WTC11 (cell line): ENCODE measurements around the gene TMEM245.

Source experiments
- ATF1 ChIP-seq: sonication (generic); formaldehyde crosslinking; IDR thresholded peaks from 2 replicates; pipeline ENCODE4 v1.8.1; 2023; ENCODE audit warnings: mild to moderate bottlenecking, moderate library complexity, missing genetic modification reagents
- CREM ChIP-seq: sonication (generic); formaldehyde crosslinking; IDR thresholded peaks from 2 replicates; pipeline ENCODE4 v1.8.1; 2022; ENCODE audit warnings: mild to moderate bottlenecking, missing genetic modification reagents, moderate library complexity
- ETV6 ChIP-seq: sonication (generic); formaldehyde crosslinking; IDR thresholded peaks from 2 replicates; pipeline ENCODE4 v1.8.1; 2022; ENCODE audit warnings: mild to moderate bottlenecking, missing genetic modification reagents
- SMAD4 ChIP-seq: sonication (generic); formaldehyde crosslinking; IDR thresholded peaks from 2 replicates; pipeline ENCODE4 v1.8.0; 2022; ENCODE audit warnings: mild to moderate bottlenecking, missing genetic modification reagents
- TCF7 ChIP-seq: sonication (generic); formaldehyde crosslinking; IDR thresholded peaks from 2 replicates; pipeline ENCODE4 v1.8.0; 2022; ENCODE audit warnings: mild to moderate bottlenecking, low read depth, missing genetic modification reagents, moderate library complexity
- ZNF121 ChIP-seq: sonication (generic); formaldehyde crosslinking; IDR thresholded peaks from 2 replicates; pipeline ENCODE4 v1.8.0; 2023; ENCODE audit warnings: missing genetic modification reagents
- TF ChIP-seq, protein P1 (sequence below): fragments of 200-600 bp; IDR thresholded peaks from 2 replicates; pipeline ENCODE4 v1.8.0; 2022; ENCODE audit warnings: antibody characterized with exemption
- TF ChIP-seq, protein P2 (sequence below): sonication (generic); formaldehyde crosslinking; IDR thresholded peaks from 2 replicates; pipeline ENCODE4 v1.8.1; 2023; ENCODE audit warnings: mild to moderate bottlenecking, missing genetic modification reagents, moderate library complexity
- TF ChIP-seq, protein P3 (sequence below): sonication (generic); formaldehyde crosslinking; IDR thresholded peaks from 2 replicates; pipeline ENCODE4 v1.8.1; 2022; ENCODE audit warnings: mild to moderate bottlenecking, moderate library complexity, missing genetic modification reagents
- TF ChIP-seq, protein P4 (sequence below): sonication (generic); formaldehyde crosslinking; IDR thresholded peaks from 2 replicates; pipeline ENCODE4 v1.8.1; 2022; ENCODE audit warnings: low read depth, mild to moderate bottlenecking, moderate library complexity, missing genetic modification reagents, borderline replicate concordance

DNA sequence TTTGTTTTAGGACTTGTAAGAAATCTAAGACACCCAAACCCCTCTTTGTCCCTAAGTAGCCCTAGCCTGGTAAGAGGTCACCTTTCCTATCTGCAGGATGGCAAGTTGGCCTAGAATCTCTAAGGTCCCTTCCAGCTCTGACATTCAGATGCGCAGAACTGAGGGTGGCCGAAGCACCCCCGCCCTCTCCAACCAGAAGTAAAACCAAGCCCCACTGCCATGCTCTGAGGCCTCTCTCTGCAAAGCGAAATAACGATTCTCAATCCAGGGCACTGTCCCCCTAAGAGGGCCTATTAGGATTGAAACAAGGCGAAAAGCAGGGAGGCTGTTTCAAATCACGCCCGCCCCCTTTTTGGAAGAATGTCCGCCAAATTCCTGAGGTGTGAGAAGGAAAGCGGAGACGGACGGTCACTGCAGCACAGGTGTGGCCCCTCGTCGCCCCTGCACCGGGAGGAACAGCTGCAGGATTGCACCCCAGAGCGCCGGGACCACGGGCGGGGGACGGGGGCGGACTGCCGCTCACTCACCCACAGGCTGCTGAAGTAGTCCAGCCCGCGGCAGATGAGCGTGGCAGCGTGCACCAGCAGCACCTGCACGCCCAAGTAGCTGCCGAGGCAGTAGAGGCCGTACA lies 824 bp downstream of the TMEM245 start:
- TF ChIP-seq, protein P1, sequence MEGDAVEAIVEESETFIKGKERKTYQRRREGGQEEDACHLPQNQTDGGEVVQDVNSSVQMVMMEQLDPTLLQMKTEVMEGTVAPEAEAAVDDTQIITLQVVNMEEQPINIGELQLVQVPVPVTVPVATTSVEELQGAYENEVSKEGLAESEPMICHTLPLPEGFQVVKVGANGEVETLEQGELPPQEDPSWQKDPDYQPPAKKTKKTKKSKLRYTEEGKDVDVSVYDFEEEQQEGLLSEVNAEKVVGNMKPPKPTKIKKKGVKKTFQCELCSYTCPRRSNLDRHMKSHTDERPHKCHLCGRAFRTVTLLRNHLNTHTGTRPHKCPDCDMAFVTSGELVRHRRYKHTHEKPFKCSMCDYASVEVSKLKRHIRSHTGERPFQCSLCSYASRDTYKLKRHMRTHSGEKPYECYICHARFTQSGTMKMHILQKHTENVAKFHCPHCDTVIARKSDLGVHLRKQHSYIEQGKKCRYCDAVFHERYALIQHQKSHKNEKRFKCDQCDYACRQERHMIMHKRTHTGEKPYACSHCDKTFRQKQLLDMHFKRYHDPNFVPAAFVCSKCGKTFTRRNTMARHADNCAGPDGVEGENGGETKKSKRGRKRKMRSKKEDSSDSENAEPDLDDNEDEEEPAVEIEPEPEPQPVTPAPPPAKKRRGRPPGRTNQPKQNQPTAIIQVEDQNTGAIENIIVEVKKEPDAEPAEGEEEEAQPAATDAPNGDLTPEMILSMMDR, result no peak
- no peak for TF ChIP-seq ETV6 (CRISPR knock-in tag)
- no peak; the same call in none of the 2 replicates for TF ChIP-seq CREM
- TF ChIP-seq, protein P2, sequence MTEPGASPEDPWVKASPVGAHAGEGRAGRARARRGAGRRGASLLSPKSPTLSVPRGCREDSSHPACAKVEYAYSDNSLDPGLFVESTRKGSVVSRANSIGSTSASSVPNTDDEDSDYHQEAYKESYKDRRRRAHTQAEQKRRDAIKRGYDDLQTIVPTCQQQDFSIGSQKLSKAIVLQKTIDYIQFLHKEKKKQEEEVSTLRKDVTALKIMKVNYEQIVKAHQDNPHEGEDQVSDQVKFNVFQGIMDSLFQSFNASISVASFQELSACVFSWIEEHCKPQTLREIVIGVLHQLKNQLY, result no peak
- TF ChIP-seq SMAD4 (CRISPR knock-in tag), result no peak
- no peak for TF ChIP-seq ZNF121 (CRISPR knock-in tag)
- TF ChIP-seq, protein P3, sequence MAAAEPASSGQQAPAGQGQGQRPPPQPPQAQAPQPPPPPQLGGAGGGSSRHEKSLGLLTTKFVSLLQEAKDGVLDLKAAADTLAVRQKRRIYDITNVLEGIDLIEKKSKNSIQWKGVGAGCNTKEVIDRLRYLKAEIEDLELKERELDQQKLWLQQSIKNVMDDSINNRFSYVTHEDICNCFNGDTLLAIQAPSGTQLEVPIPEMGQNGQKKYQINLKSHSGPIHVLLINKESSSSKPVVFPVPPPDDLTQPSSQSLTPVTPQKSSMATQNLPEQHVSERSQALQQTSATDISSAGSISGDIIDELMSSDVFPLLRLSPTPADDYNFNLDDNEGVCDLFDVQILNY (CRISPR knock-in tag), result no peak
- no peak for TF ChIP-seq TCF7 (CRISPR knock-in tag)
- TF ChIP-seq ATF1 (CRISPR knock-in tag), result no peak
- TF ChIP-seq, protein P4, sequence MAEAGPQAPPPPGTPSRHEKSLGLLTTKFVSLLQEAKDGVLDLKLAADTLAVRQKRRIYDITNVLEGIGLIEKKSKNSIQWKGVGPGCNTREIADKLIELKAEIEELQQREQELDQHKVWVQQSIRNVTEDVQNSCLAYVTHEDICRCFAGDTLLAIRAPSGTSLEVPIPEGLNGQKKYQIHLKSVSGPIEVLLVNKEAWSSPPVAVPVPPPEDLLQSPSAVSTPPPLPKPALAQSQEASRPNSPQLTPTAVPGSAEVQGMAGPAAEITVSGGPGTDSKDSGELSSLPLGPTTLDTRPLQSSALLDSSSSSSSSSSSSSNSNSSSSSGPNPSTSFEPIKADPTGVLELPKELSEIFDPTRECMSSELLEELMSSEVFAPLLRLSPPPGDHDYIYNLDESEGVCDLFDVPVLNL (CRISPR knock-in tag), result no peak
